ENCODE data around the gene TC2N.

- TF ChIP-seq CTCF (IDR thresholded peaks at IDR 0.05; ENCODE audit: insufficient read depth, low read depth, low read length) (no peak), EZH2 (IDR thresholded peaks at IDR 0.05; ENCODE audit: insufficient read depth, low read length) (no peak)
Observed at GRCh38 chr14:91793704-91794103, 73.6 kb downstream of the TC2N start.

All from astrocyte (in vitro differentiated cells and primary cell).